GM18508 (cell line): ENCODE results near the gene SPTLC3.
A peak's percentile ranks its signal among the peaks of the same experiment; 100 is the strongest.

ENCODE experiments used
- ATAC-seq: cut with Tn5 transposase; IDR thresholded peaks from one replicate; pipeline ENCODE4 v1.9.1; 2021; ENCODE audit warnings: moderate number of reproducible peaks; ENCODE audit not compliant: insufficient read depth, unreplicated experiment

SPTLC3 gene

GRCh38 chr20:13089950-13090469, 81.2 kb downstream of the SPTLC3 start:
- ATAC-seq: no peak

GRCh38 chr20:13092111-13092510, 83.3 kb downstream of the SPTLC3 start:
- no peak for ATAC-seq

GRCh38 chr20:13094976-13095375, 86.2 kb downstream of the SPTLC3 start:
- no peak for ATAC-seq

DNA sequence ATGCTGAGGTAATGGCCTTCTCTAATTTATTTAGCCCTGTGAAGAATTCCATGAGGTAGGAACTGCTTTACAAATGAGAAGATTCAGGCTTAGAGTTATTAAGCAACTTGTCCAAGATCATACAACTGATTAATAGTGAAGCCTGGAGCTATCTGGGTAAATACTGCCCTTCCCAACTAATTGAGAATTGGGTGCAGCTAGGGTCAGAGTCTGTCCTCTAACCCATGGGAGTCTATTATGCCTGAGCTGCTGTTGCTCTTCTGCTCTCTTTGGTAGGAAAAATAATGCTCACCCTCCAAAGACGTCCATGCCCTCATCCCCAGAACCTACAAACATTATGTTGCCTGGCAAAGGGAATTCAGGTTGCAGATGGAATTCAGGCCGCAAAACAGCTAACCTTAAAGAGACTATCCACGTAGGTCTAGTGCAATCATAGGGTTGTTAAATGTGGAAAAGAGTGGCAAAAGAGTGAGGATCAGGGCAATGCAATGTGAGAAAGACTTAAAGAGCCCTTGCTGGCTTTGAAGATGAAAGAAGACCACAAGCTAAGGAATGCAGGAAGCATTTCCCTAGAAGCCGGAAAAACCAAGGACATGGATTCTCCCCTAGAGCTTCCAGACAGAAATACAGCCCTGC, 90.1 kb downstream of the SPTLC3 start:
- no peak for ATAC-seq

DNA sequence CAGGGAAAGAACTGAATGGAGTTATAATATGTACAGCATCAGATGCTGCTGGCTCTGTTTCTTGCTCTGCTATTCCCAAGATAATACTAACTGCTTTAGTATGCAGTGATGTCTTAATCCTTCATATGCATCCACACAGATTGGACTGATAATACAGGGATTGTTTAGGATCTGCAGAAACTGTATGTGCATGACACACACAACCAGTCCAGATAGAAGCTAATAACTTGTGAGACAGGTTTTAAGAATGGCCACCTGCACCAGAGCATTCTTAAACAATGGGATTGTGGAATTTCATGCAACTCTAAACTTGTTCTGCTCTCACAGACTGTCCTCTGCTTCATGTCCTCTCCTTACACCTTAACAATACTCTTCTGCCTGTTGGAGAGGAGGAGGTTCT, 90.9 kb downstream of the SPTLC3 start:
- no peak for ATAC-seq

DNA sequence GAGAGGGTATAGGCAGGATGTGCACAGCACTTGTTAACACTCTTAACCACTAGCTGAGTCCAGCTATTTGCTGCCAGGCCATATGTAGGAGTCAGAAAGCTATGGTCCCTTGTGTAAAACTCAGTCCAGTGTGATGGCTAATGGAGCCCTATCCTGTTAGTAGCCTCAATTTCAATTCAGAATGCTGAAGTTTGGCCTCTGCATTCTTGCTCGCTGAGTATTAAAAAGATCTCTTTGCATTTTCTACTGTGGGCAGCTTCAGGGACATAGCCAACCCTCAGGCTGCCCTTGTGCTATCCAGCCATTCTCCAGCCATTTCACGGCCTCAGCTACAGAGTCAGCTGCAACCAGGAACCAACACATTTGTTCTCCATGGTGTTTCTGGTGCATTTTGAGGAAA, 92.5 kb downstream of the SPTLC3 start:
- ATAC-seq: no peak

GRCh38 chr20:13101706-13102105, 92.9 kb downstream of the SPTLC3 start:
- no peak for ATAC-seq

GRCh38 chr20:13102237-13102636, 93.5 kb downstream of the SPTLC3 start:
- ATAC-seq: no peak

DNA sequence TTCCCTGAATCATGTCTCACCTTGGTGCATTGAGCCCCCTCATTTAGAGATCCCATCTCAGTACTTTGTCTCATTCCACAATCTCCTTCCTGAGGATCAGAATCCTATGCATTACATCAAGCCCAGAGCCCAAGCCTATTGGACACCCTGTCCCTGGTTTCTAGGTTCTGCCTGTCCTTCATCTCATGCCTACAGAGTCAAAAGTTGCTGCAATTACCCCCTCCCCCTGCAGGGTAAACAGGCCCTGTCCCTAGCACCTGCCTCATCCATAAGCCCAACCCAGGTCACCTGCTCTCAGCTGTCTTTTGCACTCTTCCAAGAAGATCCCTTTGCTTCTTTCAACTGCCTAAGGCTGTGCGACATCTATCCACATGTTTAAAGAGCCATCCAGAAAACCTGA, 93.9 kb downstream of the SPTLC3 start:
- no peak for ATAC-seq

GRCh38 chr20:13105039-13105438, 96.3 kb downstream of the SPTLC3 start:
- ATAC-seq: no peak

DNA sequence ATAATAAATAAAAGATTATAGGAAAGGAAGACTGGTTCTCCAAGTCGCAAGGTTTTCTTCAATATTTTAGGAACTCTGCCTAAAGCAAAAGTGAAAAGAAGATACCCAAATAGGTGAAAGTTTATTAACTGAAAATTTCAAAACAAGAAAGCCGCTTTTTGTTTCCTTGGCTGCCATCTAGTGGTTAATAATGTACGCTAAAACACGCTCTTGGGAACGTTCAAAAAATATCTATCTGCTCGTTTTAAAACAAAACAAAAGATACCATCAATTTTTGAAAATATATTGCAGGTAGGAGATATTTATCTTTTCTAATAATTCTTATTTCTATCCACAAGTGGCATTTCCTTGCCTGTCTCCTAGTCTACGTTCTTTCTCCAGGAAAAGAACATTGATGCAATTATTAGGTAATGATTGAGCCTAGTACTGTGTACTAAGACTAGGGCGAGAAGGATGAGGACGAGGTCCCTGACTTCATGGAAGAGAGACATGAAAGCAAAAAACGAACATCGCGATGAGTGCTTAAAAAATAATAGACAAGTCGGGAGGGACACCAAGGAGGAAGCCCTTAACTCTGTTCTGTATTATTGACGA, 97.2 kb downstream of the SPTLC3 start:
- ATAC-seq: no peak

DNA sequence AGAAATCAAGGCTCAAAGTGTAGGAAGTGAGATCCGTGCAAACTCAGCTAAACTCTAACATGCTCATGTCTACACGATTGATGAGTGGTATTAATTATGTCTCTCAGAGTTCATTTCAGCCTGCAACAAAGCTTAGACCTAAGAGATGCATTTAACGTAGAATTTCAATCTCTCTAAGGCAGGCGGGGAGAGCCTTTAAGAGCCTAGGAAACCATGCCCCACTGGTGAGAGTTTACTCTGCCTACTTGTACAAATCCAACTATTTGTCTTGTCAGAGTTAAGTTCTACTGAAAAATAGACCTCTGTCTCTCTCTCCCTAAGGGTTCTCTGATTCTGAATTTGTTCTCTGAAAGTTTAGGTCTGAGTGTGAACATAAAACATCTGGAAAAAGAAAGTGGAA, 100.9 kb downstream of the SPTLC3 start:
- no peak for ATAC-seq

GRCh38 chr20:13110796-13111195, 102.0 kb downstream of the SPTLC3 start:
- ATAC-seq: no peak

- no peak for ATAC-seq
Measured at GRCh38 chr20:13111249-13111911, 102.6 kb downstream of the SPTLC3 start.

DNA sequence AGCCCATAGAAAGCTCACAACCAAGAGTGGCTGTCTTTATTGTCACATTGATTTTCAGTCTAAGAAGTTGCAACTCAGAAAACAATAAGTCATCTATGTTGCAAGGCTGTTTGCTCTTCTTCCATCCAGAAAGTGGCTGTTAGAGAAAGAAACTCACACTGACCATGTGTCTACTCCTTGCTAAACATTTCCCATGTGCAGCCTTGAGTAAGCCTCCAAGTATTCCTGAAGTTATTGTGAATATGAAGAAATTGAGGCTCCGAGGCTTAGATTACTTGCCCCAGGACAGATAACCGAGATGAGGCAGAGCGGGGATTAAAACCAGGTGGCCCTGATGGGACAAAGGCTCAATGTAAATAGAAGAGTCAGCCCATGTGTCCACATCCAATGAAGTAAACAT, 105.0 kb downstream of the SPTLC3 start:
- ATAC-seq: no peak

DNA sequence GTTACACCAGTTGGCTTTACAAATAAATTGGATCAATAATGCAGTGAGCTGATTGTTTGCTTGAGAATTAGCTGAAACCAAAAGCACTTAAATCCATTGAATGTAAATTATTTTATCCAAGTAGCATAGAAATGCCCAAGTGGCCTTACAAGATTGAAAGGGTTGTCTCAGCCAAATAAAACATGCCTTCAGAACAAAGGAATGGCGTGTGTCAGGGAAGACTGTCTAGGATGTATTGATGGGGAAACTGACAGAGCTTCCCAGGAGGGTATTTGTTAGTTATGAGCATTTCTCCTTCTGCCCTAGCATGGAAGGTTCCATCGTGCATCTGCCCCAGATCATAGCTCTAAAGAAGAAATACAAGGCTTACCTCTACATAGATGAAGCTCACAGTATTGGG, 108.4 kb downstream of the SPTLC3 start:
- ATAC-seq: no peak

DNA sequence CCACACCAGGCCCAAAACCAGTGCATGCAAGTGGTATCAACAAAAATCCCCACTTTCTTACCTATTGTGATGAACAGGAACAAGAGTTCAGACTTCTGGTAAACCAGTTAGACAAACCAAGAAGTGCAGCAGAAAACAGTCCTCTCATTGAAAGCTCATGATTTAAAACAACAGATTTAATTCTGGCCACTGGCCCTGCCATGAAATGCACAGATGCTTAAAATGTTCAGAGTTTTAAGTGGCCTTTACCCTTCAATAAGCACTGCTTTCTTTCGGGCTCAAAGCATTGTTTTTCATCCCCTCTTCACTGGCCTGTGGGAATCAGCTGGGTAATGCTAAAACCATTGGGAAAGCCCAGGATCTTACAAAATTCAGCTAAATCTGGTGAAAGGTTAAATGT, 109.9 kb downstream of the SPTLC3 start:
- ATAC-seq: no peak

DNA sequence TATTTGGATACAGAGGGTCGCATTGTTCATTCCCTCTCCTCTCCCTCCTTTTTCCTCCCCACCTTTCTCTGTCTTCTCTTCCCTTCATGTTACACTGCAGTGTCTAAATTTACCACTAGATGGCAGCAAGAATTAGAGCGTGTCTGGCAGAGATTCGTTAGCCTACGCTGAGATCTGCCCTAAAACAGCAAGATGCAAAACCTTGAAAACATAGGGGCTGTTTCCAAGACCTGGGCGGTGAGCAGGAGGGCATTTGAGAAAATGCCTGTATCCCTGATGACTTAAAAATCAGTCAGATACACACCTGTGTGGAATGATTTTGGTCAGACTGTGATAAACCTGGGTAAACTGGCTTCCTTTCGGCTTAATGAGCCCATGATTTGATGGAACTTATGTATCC, 110.8 kb downstream of the SPTLC3 start:
- no peak for ATAC-seq

DNA sequence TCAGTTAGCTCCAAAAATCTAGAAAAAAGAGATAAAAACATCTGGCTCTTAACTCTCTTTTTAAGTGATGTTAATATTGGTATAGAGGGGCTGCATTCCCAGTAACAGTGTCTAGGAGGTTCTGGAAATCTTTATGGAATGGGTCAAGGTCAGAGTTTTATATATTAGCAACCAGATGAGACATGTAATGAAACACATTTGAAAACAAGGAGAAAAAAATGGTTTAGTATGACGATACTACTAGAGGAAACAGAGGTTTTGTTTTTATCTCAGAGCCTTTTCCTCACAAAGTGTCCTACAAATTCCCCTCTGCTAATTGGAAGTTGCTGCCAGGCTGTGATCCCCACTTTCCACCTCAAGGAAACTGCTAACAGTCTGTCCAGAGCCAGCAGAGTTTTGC, 111.7 kb downstream of the SPTLC3 start:
- no peak for ATAC-seq

- peak; percentile 83 for ATAC-seq
Measured at GRCh38 chr20:13121840-13122515, 113.2 kb downstream of the SPTLC3 start.

GRCh38 chr20:13125486-13125885, 116.7 kb downstream of the SPTLC3 start:
- ATAC-seq: no peak
